Measurements from ENCODE around the gene QARS1. TPM values are rescaled to one million over a fixed set of nuclear protein-coding genes. Genes with fewer than 3 reads are reported as not detected.

Gene QARS1
- total RNA-seq, 1 experiment from 2014 or later = 346 TPM

DNA sequence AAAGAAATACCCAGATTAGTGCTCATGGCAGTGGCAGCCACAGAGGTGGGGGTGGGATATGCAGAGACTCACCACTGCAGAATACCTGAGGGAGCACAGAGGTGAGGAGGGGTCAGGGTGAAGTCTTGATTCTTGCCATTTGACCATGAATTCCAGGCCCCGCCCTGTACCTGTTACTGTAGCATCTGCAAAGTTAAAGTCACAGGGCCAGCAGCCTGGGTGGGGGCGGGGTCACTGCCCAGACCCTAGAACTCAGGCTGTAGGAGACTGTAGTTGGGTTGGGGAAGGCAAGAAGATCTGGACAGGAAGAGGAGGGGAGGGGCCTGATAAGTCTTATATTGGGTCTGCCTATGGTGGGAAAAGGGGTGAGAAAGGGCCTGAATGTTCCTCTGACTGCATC lies 47.1 kb upstream of the QARS1 start:
- Histone ChIP-seq H3K79me2 (ENCODE audit: insufficient read depth, low read length) (no peaks in the 10 kb centered on the region), H4K20me1 (ENCODE audit: insufficient read depth) (no peaks in the 10 kb centered on the region), H3K36me3 (ENCODE audit: control insufficient read depth in 1 of 2, insufficient read depth in 2 of 2, low read length in 2 of 2) (no peaks in the 10 kb centered on the region), H3K9me2 (ENCODE audit: insufficient read depth) (no peaks in the 10 kb centered on the region), H2AFZ (ENCODE audit: low read depth, low read length, poor library complexity, severe bottlenecking) (no peak overlapping the region), H3K27me3 (ENCODE audit: insufficient read depth, low read length) (no peaks in the 10 kb centered on the region), H3K4me1 (ENCODE audit: control insufficient read depth in 1 of 2, insufficient read depth in 2 of 2, low read length in 2 of 2) (no peaks in the 10 kb centered on the region), H3K9me3 (ENCODE audit: control insufficient read depth in 1 of 2, insufficient read depth in 1 of 2, low read depth in 1 of 2, low read length in 2 of 2) (no peaks in the 10 kb centered on the region), H3K27ac (ENCODE audit: low read depth, low read length) (no peak overlapping the region), H3K4me3 (replicated peaks in 1 of 2; ENCODE audit: low read depth in 1 of 2, low read length in 2 of 2) (no peak overlapping the region), H3K9ac (ENCODE audit: low read length) (no peak overlapping the region), H3K4me2 (ENCODE audit: low read length) (no peak overlapping the region)
- DNase-seq (ENCODE audit: low read depth, low spot score) (no peak), ATAC-seq (no peak)
- intact Hi-C loops (cut with micrococcal nuclease) = no loop called here
- no TSS peak for BruUV-seq (replicated peaks)
- TF ChIP-seq JUND (IDR thresholded peaks at IDR 0.05) (no peak), ZNF274 (IDR thresholded peaks at IDR 0.05; ENCODE audit: low read depth, low read length) (no peak), MAX (IDR thresholded peaks at IDR 0.05) (no peak), SRF (IDR thresholded peaks at IDR 0.05; ENCODE audit: low read depth) (no peak), SIN3A (IDR thresholded peaks at IDR 0.05; ENCODE audit: low read depth) (no peak), RAD21 (IDR thresholded peaks at IDR 0.05; ENCODE audit: low read depth) (no peak), POLR2A (IDR thresholded peaks at IDR 0.05; ENCODE audit: borderline replicate concordance, extremely low read depth, insufficient read depth, insufficient read length) (no peak), CBX3 (IDR thresholded peaks at IDR 0.05; ENCODE audit: low read depth) (no peak), EZH2phosphoT487 (IDR thresholded peaks at IDR 0.05; ENCODE audit: borderline replicate concordance) (no peak)
- TF ChIP-seq, protein P1, sequence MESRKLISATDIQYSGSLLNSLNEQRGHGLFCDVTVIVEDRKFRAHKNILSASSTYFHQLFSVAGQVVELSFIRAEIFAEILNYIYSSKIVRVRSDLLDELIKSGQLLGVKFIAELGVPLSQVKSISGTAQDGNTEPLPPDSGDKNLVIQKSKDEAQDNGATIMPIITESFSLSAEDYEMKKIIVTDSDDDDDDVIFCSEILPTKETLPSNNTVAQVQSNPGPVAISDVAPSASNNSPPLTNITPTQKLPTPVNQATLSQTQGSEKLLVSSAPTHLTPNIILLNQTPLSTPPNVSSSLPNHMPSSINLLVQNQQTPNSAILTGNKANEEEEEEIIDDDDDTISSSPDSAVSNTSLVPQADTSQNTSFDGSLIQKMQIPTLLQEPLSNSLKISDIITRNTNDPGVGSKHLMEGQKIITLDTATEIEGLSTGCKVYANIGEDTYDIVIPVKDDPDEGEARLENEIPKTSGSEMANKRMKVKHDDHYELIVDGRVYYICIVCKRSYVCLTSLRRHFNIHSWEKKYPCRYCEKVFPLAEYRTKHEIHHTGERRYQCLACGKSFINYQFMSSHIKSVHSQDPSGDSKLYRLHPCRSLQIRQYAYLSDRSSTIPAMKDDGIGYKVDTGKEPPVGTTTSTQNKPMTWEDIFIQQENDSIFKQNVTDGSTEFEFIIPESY (IDR thresholded peaks at IDR 0.05; ENCODE audit: extremely low read depth, insufficient replicate concordance, low read length) = no peak
- ChIA-PET POLR2A (no interaction called here), CTCF (no interaction called here), RAD21 (ENCODE audit: low non-redundant PET in 1 of 2, low total read pairs in 2 of 2, uncharacterized antibody in 2 of 2, unreplicated experiment in 2 of 2) (no interaction called here)

GRCh38 chr3:49148159-49148558 lies 43.6 kb upstream of the QARS1 start:
- no peak for ATAC-seq
- TF ChIP-seq RAD21 (IDR thresholded peaks at IDR 0.05; ENCODE audit: low read depth) = no peak
- no peak for TF ChIP-seq ZNF274 (IDR thresholded peaks at IDR 0.05; ENCODE audit: low read depth, low read length)
- TF ChIP-seq POLR2AphosphoS5 (IDR thresholded peaks at IDR 0.05; ENCODE audit: low read depth, low read length) = no peak
- no peak for TF ChIP-seq TCF7L2 (IDR thresholded peaks at IDR 0.05; ENCODE audit: borderline replicate concordance, extremely low read depth, insufficient read depth, insufficient read length)
- TF ChIP-seq CEBPB (IDR thresholded peaks at IDR 0.05; ENCODE audit: low read depth) = no peak
- no peak for TF ChIP-seq EGR1 (IDR thresholded peaks at IDR 0.05; ENCODE audit: low read depth)
- TF ChIP-seq SP1 (IDR thresholded peaks at IDR 0.05; ENCODE audit: low read depth) = no peak
- no peak for TF ChIP-seq ZFX (IDR thresholded peaks at IDR 0.05)
- TF ChIP-seq SRF (IDR thresholded peaks at IDR 0.05; ENCODE audit: low read depth) = no peak
- TF ChIP-seq REST (IDR thresholded peaks at IDR 0.05; ENCODE audit: low read depth) = no peak
- no peak for TF ChIP-seq JUND (IDR thresholded peaks at IDR 0.05)
- TF ChIP-seq SIN3A (IDR thresholded peaks at IDR 0.05; ENCODE audit: low read depth) = no peak
- no peak for TF ChIP-seq CBX3 (IDR thresholded peaks at IDR 0.05; ENCODE audit: low read depth)
- no peak for TF ChIP-seq EZH2phosphoT487 (IDR thresholded peaks at IDR 0.05; ENCODE audit: borderline replicate concordance)

More at GRCh38 chr3:49148159-49148558, 43.6 kb upstream of the QARS1 start:
- Histone ChIP-seq H3K27me3 (ENCODE audit: insufficient read depth, low read length) (no peaks in the 10 kb centered on the region), H4K20me1 (ENCODE audit: insufficient read depth) (no peaks in the 10 kb centered on the region), H3K27ac (ENCODE audit: low read depth, low read length) (no peak overlapping the region), H3K36me3 (ENCODE audit: control insufficient read depth in 1 of 2, insufficient read depth in 2 of 2, low read length in 2 of 2) (no peaks in the 10 kb centered on the region), H3K9me2 (ENCODE audit: insufficient read depth) (no peaks in the 10 kb centered on the region), H3K9me3 (ENCODE audit: control insufficient read depth in 1 of 2, insufficient read depth in 1 of 2, low read depth in 1 of 2, low read length in 2 of 2) (no peaks in the 10 kb centered on the region), H3K9ac (ENCODE audit: low read length) (no peak overlapping the region), H3K79me2 (ENCODE audit: insufficient read depth, low read length) (no peaks in the 10 kb centered on the region), H3K4me1 (ENCODE audit: control insufficient read depth in 1 of 2, insufficient read depth in 2 of 2, low read length in 2 of 2) (no peaks in the 10 kb centered on the region), H2AFZ (ENCODE audit: low read depth, low read length, poor library complexity, severe bottlenecking) (no peak overlapping the region), H3K4me2 (ENCODE audit: low read length) (no peak overlapping the region), H3K4me3 (replicated peaks in 1 of 2; ENCODE audit: low read depth in 1 of 2, low read length in 2 of 2) (no peak overlapping the region)
- ChIA-PET RAD21 (ENCODE audit: low non-redundant PET in 1 of 2, low total read pairs in 2 of 2, uncharacterized antibody in 2 of 2, unreplicated experiment in 2 of 2) (no interaction called here), POLR2A (no interaction called here), CTCF (no interaction called here)
- no TSS peak for BruUV-seq (replicated peaks)
- intact Hi-C loops (cut with micrococcal nuclease) = no loop called here
- no peak for DNase-seq (ENCODE audit: low read depth, low spot score)

Data from HCT116 (cell line).